MM.1S (cell line): Measurements from ENCODE around the gene LHFPL2.

Experiments used
- DNase-seq: peaks from one replicate; pipeline ENCODE4 v3.0.0-alpha.2; 2015
- H2AFZ ChIP-seq: fragments of 300-600 bp; sonication (generic); 2 replicates; pipeline ENCODE4 v1.6.0; 2016; ENCODE audit warnings: antibody characterized with exemption, low read length
- H3F3A ChIP-seq: fragments of 300-600 bp; sonication (generic); 2 replicates; pipeline ENCODE4 v1.6.1; 2016; ENCODE audit warnings: mild to moderate bottlenecking, antibody characterized with exemption, low read length, moderate library complexity, mixed read lengths; ENCODE audit not compliant: insufficient read depth
- H3K27ac ChIP-seq: fragments of 300-600 bp; sonication (generic); 2 replicates; pipeline ENCODE4 v1.5.1; 2016; ENCODE audit warnings: mild to moderate bottlenecking, low read length
- H3K27me3 ChIP-seq: fragments of 300-600 bp; sonication (generic); replicated peaks from 2 replicates; pipeline ENCODE4 v1.6.0; 2016; ENCODE audit warnings: low read length; ENCODE audit not compliant: insufficient read depth
- H3K36me3 ChIP-seq: fragments of 300-600 bp; sonication (generic); replicated peaks from 2 replicates; pipeline ENCODE4 v1.6.1; 2016; ENCODE audit warnings: mild to moderate bottlenecking, low read length, mixed read lengths; ENCODE audit not compliant: insufficient read depth
- H3K4me1 ChIP-seq: fragments of 300-600 bp; sonication (generic); 2 replicates; pipeline ENCODE4 v1.6.1; 2016; ENCODE audit warnings: low read length, mixed read lengths
- H3K4me2 ChIP-seq: fragments of 300-600 bp; sonication (generic); 2 replicates; pipeline ENCODE4 v1.6.0; 2016; ENCODE audit warnings: low read depth, low read length
- H3K4me3 ChIP-seq: fragments of 300-600 bp; sonication (generic); 2 replicates; pipeline ENCODE4 v1.5.1; 2016; ENCODE audit warnings: low read length, mixed read lengths
- H3K79me2 ChIP-seq: fragments of 300-600 bp; sonication (generic); 2 replicates; pipeline ENCODE4 v1.6.1; 2016; ENCODE audit warnings: mixed run types, low read length, mixed read lengths
- H3K9ac ChIP-seq: fragments of 300-600 bp; sonication (generic); 2 replicates; pipeline ENCODE4 v1.6.1; 2016; ENCODE audit warnings: low read length, mixed read lengths
- H3K9me2 ChIP-seq: fragments of 300-600 bp; sonication (generic); replicated peaks from 2 replicates; pipeline ENCODE4 v1.6.1; 2016; ENCODE audit warnings: mild to moderate bottlenecking, low read length, mixed read lengths; ENCODE audit not compliant: insufficient read depth
- H3K9me3 ChIP-seq: fragments of 300-600 bp; sonication (generic); replicated peaks from 2 replicates; pipeline ENCODE4 v1.6.1; 2016; ENCODE audit warnings: mild to moderate bottlenecking, low read length, mixed read lengths; ENCODE audit not compliant: insufficient read depth
- H4K20me1 ChIP-seq: fragments of 300-600 bp; sonication (generic); 2 replicates; pipeline ENCODE4 v1.6.1; 2016; ENCODE audit warnings: mild to moderate bottlenecking, low read length, moderate library complexity, mixed read lengths; ENCODE audit not compliant: insufficient read depth
- CTCF ChIP-seq: fragments of 300-600 bp; sonication (generic); IDR thresholded peaks from 2 replicates; pipeline ENCODE4 v1.5.1; 2016; ENCODE audit warnings: antibody characterized with exemption, low read length, mixed read lengths
- EZH2 ChIP-seq: fragments of 300-600 bp; sonication (generic); optimal IDR thresholded peaks from 2 replicates; pipeline ENCODE3; 2017; ENCODE audit warnings: low read depth, mild to moderate bottlenecking, antibody characterized with exemption, low read length, mixed read lengths
- EZH2phosphoT487 ChIP-seq: fragments of 300-600 bp; sonication (generic); IDR thresholded peaks from 2 replicates; pipeline ENCODE4 v1.6.1; 2018; ENCODE audit warnings: antibody characterized with exemption, low read length

Gene LHFPL2

DNA sequence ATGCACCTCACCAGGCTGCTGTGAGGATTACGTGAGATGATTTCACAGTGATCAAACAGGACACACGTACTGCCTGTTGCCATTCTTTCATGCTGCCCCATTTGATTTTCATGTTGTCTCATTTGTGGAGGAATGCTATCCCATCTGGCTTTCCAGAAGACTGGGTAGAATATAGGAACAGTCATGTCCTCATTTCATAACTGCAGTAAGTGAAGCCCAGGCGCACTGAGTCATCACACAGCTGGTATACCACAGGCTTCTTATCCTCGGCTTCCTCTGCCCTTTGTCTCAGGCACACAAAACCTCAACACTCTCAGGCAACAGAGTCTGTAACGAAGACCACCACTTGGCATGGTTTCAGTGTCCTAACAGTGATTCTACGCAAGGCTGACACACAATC is 62.3 kb downstream of the LHFPL2 start:
- Histone ChIP-seq H3K27ac (no peak overlapping the region), H3K4me2 (no peak overlapping the region)

DNA sequence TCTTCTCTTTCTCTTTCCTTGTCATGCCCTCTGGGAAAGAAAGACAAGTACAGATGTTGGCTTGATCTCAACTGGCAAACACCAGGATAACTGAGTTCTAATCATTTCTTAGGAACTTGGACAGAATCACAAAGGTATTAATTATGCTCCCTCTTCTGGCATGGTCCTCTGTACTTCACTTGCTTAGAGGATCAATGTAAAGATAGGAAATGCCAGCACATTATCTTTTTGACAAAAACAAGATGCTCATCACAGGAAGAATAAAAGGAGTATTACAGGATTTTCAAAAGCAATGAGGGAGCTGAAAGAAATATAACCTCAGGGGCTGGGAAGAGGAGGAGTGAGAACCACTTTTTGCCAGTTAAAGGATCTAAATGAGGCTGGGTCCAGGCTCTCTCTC is 70.6 kb downstream of the LHFPL2 start:
- peaks cover 18% of the 10 kb centered on the region for H3K4me1 ChIP-seq
- H3K27me3 ChIP-seq: no peaks in the 10 kb centered on the region
- no peak for DNase-seq
- H2AFZ ChIP-seq: no peak overlapping the region
- no peaks in the 10 kb centered on the region for H3K9me3 ChIP-seq
- no peak overlapping the region for H3K27ac ChIP-seq
- H4K20me1 ChIP-seq: no peaks in the 10 kb centered on the region
- no peak overlapping the region for H3K4me2 ChIP-seq
- no peak overlapping the region for H3K4me3 ChIP-seq
- H3K9ac ChIP-seq: no peak overlapping the region
- no peaks in the 10 kb centered on the region for H3K9me2 ChIP-seq
- H3F3A ChIP-seq: peaks cover 11% of the 10 kb centered on the region
- H3K79me2 ChIP-seq: no peaks in the 10 kb centered on the region
- TF ChIP-seq EZH2: no peak
- TF ChIP-seq EZH2phosphoT487: no peak
- no peak for TF ChIP-seq CTCF
- no peaks in the 10 kb centered on the region for H3K36me3 ChIP-seq

More for the DNA sequence above, 62.3 kb downstream of the LHFPL2 start:
- no peaks in the 10 kb centered on the region for H3K79me2 ChIP-seq
- no peaks in the 10 kb centered on the region for H3K27me3 ChIP-seq
- H2AFZ ChIP-seq: no peak overlapping the region
- H3K9me2 ChIP-seq: no peaks in the 10 kb centered on the region
- DNase-seq: no peak
- no peak overlapping the region for H3K9ac ChIP-seq
- H4K20me1 ChIP-seq: no peaks in the 10 kb centered on the region
- no peaks in the 10 kb centered on the region for H3K4me1 ChIP-seq
- no peaks in the 10 kb centered on the region for H3K9me3 ChIP-seq
- no peak overlapping the region for H3K4me3 ChIP-seq
- H3F3A ChIP-seq: no peaks in the 10 kb centered on the region
- no peaks in the 10 kb centered on the region for H3K36me3 ChIP-seq
- no peak for TF ChIP-seq EZH2phosphoT487
- no peak for TF ChIP-seq EZH2
- TF ChIP-seq CTCF: no peak

DNA sequence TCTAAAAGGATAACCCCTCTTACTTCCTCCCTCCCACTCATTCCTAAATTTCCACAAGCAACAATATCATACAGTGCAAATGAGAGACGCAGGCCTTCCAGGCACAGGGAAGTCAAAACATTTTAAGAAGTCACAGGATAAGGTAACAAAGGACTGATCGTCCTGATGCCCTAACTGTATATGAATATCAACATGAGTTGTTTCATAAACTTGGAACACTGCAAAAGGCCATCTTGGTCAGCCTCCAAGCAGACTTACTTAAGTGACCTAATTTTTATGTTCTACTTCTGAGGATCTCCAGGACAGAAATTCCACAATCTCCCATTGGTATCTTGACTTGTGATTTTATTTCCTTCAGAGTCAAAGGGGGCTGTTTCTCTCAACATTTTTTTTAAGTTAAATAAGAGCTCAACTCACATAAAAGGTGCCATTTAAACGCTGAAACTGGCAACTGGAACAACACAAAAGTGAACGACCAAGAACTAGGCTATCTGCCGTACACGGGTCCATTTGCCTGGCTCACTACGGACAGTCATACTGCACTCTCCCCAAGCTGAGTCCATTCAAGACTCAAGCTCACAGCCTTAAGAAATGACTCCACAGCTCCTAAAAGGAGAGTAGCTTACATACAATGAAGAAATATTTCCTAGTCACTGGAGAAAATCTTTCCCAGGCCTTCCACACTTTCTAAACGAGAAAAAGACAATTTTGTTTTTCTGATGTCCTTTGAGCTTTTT is 71.3 kb downstream of the LHFPL2 start:
- H3K4me3 ChIP-seq: no peak overlapping the region
- no peaks in the 10 kb centered on the region for H3K9me3 ChIP-seq
- no peak overlapping the region for H3K4me2 ChIP-seq
- TF ChIP-seq EZH2phosphoT487 (no peak), EZH2 (no peak)
- no peaks in the 10 kb centered on the region for H3K9me2 ChIP-seq
- H3K36me3 ChIP-seq: no peaks in the 10 kb centered on the region
- H3K27ac ChIP-seq: no peak overlapping the region
- H3F3A ChIP-seq: peaks cover 11% of the 10 kb centered on the region
- peaks cover 21% of the 10 kb centered on the region for H3K4me1 ChIP-seq
- no peak overlapping the region for H2AFZ ChIP-seq
- no peaks in the 10 kb centered on the region for H4K20me1 ChIP-seq
- no peaks in the 10 kb centered on the region for H3K27me3 ChIP-seq
- no peak for DNase-seq
- no peak overlapping the region for H3K9ac ChIP-seq
- H3K79me2 ChIP-seq: no peaks in the 10 kb centered on the region

- no peak overlapping the region for H2AFZ ChIP-seq
- no peak overlapping the region for H3K4me2 ChIP-seq
- H3K27me3 ChIP-seq: no peaks in the 10 kb centered on the region
- H3K9me2 ChIP-seq: no peaks in the 10 kb centered on the region
- H3F3A ChIP-seq: peaks cover 11% of the 10 kb centered on the region
- no peak for DNase-seq
- no peak overlapping the region for H3K27ac ChIP-seq
- no peaks in the 10 kb centered on the region for H4K20me1 ChIP-seq
- H3K79me2 ChIP-seq: no peaks in the 10 kb centered on the region
- no peaks in the 10 kb centered on the region for H3K9me3 ChIP-seq
- H3K9ac ChIP-seq: no peak overlapping the region
- no peak overlapping the region for H3K4me3 ChIP-seq
- H3K4me1 ChIP-seq: peaks cover 21% of the 10 kb centered on the region
- no peak for TF ChIP-seq CTCF
- TF ChIP-seq EZH2: no peak
- no peak for TF ChIP-seq EZH2phosphoT487
- no peaks in the 10 kb centered on the region for H3K36me3 ChIP-seq
Measured at GRCh38 chr5:78576376-78576775, 72.2 kb downstream of the LHFPL2 start.
